Stimulated activated CD4-positive, alpha-beta T cell treated with anti-CD3 and anti-CD28 coated beads, Interleukin-4, amount 100 ng/mL, for 4 hours (primary cell): ENCODE measurements around the gene AJAP1.

Experiments
- DNase-seq, 2 experiments: peaks; one replicate each; pipeline ENCODE4 v3.0.0-alpha.2; 2020

Gene AJAP1

DNA sequence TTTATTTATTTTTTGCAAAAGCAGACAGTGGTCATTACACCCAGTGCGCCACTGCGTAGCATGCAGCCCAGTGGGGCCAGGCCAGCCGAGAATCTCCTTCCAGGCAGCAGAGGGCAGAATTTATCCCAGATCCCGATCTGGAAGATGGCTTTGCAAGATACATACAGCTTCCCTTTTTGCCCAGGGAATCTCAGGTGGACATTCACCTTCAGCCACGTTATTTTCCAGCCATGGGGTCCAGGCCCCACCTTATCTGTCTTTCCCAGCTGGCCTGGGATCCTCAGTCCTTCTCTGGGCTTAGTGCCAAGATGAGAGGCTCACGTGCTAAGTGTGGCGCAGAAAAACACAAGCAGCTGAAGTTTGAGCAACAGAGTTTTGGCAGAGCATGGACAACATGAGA is 123.6 kb downstream of the AJAP1 start:
- DNase-seq, result no peak

- no peak for DNase-seq
These were observed 127.2 kb downstream of the AJAP1 start for GRCh38 chr1:4781646-4782045.

DNA sequence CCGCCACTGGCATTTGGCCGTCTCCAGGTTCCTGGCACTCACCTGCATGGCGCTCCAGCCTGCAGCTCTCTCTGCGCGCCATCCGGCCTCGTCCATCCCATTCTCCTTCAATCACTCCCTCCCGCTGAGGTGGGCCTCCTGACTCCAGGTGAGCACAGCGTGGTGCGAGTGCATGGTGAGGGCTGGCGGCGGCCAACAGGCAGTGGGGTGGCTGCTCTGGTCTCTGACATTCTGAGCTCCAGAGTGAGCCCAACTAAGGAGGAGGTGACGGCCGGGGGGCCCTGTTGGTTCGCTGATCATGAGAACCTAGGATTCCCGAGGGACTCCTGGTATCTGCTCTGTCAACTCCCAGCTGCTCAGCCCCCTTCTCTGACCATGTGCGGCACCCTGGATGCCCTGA is 130.4 kb downstream of the AJAP1 start:
- no peak for DNase-seq

DNA sequence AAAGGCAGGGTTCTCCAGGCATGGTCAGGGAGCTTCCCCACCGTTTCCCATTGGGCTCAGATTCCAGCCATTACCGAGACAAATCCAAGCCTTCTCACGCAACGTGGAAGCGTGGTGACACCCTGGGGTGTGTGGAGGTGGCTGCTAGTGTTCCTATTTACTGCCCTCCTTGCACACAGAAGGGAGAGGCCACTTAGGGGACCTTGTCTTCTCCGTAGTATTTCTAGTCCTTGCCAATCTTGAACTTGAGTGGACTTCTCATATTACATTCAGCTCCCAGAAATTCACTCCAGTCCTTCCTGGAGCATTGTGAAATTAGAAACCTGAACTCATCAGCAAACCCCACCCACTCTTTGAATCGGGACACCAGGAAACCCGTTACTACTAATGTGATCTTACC is 131.6 kb downstream of the AJAP1 start:
- no peak for DNase-seq

- no peak for DNase-seq
These were observed 133.1 kb downstream of the AJAP1 start for GRCh38 chr1:4787551-4787950.

DNA sequence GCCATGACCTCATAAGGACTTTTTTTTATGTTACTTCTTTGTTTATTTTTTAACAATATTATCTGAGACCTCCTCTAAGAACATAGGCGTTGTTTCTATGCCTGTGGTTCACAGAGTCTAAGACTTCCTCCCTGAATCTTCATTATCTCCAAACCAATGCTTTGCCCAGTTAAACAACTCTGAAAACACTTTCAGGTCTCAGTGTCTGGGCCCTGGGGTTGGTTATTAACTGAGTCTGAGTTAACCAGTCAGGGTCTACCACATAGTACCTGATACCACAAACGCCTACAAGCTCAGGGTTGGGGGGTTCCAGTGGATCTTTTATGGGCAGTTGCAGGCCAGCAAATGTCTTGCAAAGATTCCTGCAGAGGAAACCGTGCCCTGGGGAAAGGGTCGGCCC is 138.2 kb downstream of the AJAP1 start:
- DNase-seq, result no peak

- no peak for DNase-seq
These were observed 139.8 kb downstream of the AJAP1 start for GRCh38 chr1:4794020-4794780.

DNA sequence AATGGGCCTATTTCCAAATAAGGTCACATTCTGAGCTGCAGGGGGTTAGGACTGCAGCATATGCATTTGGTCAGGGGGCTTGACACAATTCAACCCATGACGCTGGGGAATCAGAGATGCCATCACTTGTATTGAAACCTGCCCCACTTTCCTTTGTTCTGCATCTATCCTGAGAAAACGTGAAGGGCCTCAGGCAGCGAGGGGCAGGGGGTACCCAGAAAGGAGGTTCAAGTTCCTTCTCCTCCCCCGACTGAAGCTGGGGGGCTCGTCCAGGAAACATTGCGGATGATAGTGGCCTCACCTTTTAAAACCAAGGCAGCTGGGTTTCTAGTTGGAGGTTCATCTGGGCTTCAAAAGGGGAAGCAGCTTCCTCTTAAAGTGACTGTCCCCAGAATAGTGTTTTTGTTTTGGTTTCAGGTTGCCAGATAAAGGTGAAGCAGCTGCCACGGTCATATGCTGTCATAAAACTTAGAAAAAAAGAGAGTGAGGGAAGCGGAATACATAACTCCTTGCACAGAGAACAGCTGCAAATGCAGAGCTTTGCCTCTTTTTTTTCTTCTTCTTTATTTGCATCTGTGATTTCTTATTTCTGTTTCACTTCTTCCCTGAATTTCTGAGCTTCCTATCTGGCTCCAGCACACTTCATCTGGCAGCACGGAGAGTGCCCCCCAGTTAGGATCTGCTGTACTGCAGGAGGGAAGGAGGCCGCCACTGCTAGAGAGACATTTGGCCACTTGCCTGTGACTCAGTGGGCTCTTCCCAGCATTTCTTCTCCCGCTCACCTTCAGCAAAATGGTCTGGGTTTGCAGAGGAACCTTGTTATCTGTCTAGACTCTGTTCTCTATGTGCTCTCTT is 142.0 kb downstream of the AJAP1 start:
- DNase-seq, result no peak

DNA sequence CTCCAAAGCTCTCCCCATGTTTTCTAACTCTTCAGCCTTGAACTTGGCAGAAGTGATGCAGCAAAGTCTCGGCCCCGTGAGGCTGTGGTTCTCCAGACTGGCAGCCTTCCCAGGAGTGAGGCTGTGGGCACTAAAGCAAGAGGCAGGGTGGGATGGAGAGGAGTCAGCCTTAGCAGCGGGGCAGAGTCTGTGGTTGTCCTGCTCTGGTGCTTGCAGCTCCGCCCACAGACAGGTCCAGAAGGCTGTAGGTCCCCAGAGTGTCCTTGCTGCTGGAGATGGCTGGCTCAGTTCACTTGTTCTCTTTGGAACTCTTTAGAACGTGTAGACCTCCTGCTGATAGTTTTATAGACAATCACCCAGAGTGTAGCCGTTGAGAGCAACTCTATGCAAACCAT is 142.6 kb downstream of the AJAP1 start:
- DNase-seq, result no peak

- no peak for DNase-seq
These were observed 143.0 kb downstream of the AJAP1 start for GRCh38 chr1:4797429-4797828.

DNA sequence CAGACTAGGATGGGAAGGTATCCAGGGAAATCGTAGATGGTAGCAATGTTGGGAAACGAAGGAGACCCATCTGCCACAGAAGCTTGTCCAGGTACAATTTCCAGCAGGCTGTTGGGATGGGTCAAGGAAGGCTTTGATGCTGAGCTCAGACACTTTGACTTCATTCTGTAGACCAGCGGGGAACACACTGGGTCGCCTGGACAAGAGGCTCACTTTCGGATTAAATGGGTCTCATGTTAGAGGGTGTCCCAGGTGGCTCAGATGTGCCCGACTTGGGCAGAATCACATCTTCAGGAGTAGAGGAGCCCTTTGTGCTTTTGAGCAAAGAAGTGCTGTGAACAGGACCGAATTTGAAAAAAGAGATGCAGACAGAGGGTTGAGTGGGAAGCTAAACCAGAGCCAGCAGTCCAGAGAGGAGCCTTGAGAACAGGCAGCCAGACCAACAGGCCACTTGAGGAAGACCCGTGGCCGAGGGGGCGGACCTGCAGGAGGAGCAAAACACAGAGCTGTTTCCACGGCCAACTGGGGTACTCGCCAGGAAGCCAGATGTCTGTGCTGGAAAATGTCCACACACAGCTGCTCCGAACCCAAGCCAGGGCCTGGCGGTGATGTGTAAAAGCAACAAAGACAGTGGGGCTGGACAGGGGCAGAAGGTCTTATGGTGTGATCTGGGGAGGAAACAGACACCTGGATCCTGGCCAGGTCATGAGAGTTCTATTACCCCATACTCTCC is 146.9 kb downstream of the AJAP1 start:
- DNase-seq, result no peak

GRCh38 chr1:4802024-4802423 is 147.6 kb downstream of the AJAP1 start:
- DNase-seq, result no peak

DNA sequence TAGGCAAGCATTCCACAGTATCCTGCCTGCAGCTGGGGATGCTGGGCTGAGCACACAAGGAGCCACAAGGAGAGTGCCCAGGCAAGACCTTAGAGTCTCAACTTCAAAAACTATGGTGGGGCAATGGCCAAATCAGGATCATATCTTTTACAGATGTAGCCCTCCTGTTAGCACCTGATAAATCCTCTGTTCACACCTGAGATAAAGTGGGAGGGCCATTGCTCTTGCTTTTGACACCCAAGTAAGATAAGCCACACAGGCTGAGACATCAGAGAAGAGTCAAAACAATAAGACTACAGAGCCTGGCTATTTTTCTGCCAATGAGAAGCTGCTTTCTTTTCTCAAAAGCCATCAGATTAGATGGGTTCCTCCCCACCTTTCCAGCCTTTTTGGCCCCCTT is 148.9 kb downstream of the AJAP1 start:
- DNase-seq, result no peak

DNA sequence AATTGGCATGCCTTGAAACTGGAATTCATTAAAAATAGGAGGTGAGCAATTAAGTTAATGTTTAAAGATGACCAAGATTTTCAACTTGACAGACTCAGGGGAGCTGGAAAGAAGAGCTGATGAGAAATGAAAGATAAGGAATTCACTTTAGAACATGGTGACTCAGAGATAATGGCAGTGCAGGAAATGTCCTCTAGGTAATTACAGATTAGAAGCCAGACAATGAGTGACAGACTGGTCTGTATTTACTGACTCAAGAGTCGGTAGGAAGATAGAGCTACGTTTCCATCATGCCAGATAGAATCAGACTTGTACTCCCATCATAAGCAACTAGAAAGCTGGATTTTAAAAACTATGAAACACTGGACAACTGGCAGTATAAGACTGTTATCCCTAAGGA is 151.6 kb downstream of the AJAP1 start:
- DNase-seq, result no peak

DNA sequence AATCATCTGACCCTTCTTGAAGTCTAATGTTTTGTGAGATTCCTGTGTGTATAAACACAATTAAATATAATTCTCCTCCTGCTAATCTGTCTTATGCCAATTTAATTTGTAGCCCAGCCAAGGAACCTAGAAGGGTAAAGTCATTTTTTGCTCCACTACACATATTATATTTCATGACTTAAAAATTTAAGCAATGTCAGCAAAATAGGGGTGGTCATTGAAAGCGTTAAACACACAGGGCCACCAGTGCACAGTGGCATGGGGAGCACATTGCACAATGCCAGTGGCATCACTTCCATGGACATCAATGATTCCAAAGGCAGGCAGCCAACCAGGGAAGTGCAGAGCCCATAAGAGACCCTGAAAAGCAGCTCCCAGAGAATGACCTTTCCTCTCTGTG is 166.1 kb downstream of the AJAP1 start:
- DNase-seq, result no peak

- no peak for DNase-seq
These were observed 171.5 kb downstream of the AJAP1 start for GRCh38 chr1:4825800-4826450.

- no peak for DNase-seq
These were observed 176.3 kb downstream of the AJAP1 start for GRCh38 chr1:4830707-4831106.

- DNase-seq, result no peak
These were observed 182.2 kb downstream of the AJAP1 start for GRCh38 chr1:4836574-4836973.

DNA sequence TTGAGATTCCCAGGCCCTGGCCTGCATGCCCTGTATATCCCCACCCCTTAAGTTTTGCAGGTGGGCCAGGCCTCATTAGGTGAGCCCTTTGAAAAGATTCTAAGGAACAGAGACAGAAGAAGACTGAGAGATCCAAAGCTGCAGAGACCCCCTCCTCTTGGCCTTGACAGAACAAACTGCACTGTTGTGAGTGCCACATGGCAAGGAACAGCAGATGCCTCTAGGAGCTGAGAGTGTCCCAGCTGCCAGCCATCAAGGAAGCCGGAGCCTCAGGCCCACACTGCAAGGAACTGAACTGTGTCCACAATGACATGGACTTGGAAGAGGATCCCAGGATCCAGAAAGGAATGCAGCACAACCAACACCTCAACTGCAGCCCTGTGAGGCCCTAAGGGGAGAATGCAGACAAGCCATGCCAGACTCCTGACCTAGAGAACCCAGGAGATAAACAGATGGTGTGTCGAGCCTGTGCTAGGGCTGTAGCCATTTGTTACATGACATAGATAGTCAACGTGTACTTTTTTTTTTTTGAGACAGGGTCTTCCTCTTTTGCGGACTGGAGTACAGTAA is 182.7 kb downstream of the AJAP1 start:
- no peak for DNase-seq

GRCh38 chr1:4837752-4838151 is 183.3 kb downstream of the AJAP1 start:
- DNase-seq, result no peak

DNA sequence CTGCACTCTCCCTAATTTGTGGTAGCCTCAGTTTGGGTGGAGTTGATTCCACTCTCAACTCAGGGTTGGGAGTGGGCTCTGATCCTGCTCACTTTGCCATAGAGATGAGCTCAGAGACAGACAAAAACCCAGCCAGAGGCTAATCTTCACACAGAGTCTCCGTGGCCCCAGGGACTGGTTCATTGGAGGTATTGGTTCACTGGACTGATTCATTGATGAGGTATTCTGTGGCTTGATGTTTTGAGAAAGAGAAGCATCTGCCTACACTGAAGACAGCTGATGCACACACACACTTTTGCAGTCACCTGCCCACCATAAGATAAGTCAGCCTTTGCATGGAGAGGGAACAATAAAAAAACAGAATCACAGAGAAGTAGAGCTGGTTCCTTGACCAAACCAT is 183.8 kb downstream of the AJAP1 start:
- DNase-seq, result no peak
